CD8-positive, alpha-beta memory T cell (primary cell): Measurements from ENCODE around the gene KCNQ4. TPM values are rescaled to one million over a fixed set of nuclear protein-coding genes. Genes with fewer than 3 reads are reported as not detected.

ENCODE experiments used
- CTCF ChIA-PET: fragments of 350-600 bp; sonication (Branson Sonifier 250); formaldehyde crosslinking; loops from one replicate; lab custom pipeline; 2021; ENCODE audit warnings: antibody characterized with exemption; lab: Charles Lee
- POLR2A ChIA-PET: fragments of 350-600 bp; sonication (Branson Sonifier 250); formaldehyde crosslinking; loops from one replicate; lab custom pipeline; 2021; ENCODE audit warnings: antibody characterized with exemption; lab: Charles Lee
- DNase-seq, 5 donors: peaks; one replicate each; pipeline versions ENCODE4 v3.0.0 to v3.0.0-alpha.2; 2020 to 2022; ENCODE audit warnings: mixed read lengths in 1 of 5
- H3K27ac ChIP-seq: one replicate; pipeline ENCODE4 v1.7.0; 2013; ENCODE audit warnings: low read depth, mild to moderate bottlenecking, low read length, moderate library complexity
- H3K27me3 ChIP-seq: 2 replicates; pipeline ENCODE4 v1.7.0; 2013; ENCODE audit warnings: low read length, mild to moderate bottlenecking; ENCODE audit not compliant: insufficient read depth, poor library complexity, severe bottlenecking
- H3K36me3 ChIP-seq: 2 replicates; pipeline ENCODE4 v1.7.0; 2013; ENCODE audit warnings: mild to moderate bottlenecking, low read length, moderate library complexity; ENCODE audit not compliant: insufficient read depth
- H3K4me1 ChIP-seq: 2 replicates; pipeline ENCODE4 v1.7.0; 2013; ENCODE audit warnings: mild to moderate bottlenecking, low read length, moderate library complexity; ENCODE audit not compliant: insufficient read depth
- H3K4me3 ChIP-seq: 2 replicates; pipeline ENCODE4 v1.7.0; 2013; ENCODE audit warnings: mild to moderate bottlenecking, low read length
- H3K9me3 ChIP-seq: 2 replicates; pipeline ENCODE4 v1.7.0; 2013; ENCODE audit warnings: mild to moderate bottlenecking, low read length
- H3K27ac Mint-ChIP-seq, 8 donors: one replicate each; pipeline ENCODE4 v1.8.0; 2020 to 2021; ENCODE audit warnings: mixed read lengths in 8 of 8, mild to moderate bottlenecking in 6 of 8, inconsistent platforms in 3 of 8, moderate library complexity in 3 of 8
- H3K27me3 Mint-ChIP-seq, 2 donors: one replicate each; pipeline ENCODE4 v1.8.0; 2020 to 2021; ENCODE audit warnings: mixed read lengths in 2 of 2, mild to moderate bottlenecking in 1 of 2, moderate library complexity in 1 of 2
- H3K36me3 Mint-ChIP-seq, 3 donors: one replicate each; pipeline ENCODE4 v1.8.0; 2020 to 2021; ENCODE audit warnings: mixed read lengths in 3 of 3, inconsistent platforms in 1 of 3, mild to moderate bottlenecking in 1 of 3
- H3K4me1 Mint-ChIP-seq, 3 donors: one replicate each; pipeline ENCODE4 v1.8.0; 2020 to 2021; ENCODE audit warnings: mixed read lengths in 3 of 3, inconsistent platforms in 1 of 3, mild to moderate bottlenecking in 1 of 3
- H3K4me3 Mint-ChIP-seq, 7 donors: one replicate each; pipeline ENCODE4 v1.8.0; 2020 to 2021; ENCODE audit warnings: mixed read lengths in 7 of 7, mild to moderate bottlenecking in 6 of 7, moderate library complexity in 4 of 7, inconsistent platforms in 2 of 7
- H3K9me3 Mint-ChIP-seq, 5 donors: one replicate each; pipeline ENCODE4 v1.8.0; 2020 to 2022; ENCODE audit warnings: mixed read lengths in 5 of 5, mild to moderate bottlenecking in 3 of 5, moderate library complexity in 2 of 5, inconsistent platforms in 1 of 5
- polyA plus RNA-seq: library from polyadenylated mRNA; unstranded; fragments of 300-500 nt; fragmentation: Illumina TruSeq; gene quantifications from one replicate; pipeline ENCODE4 v1.2.3, GENCODE V29; 2021
- total RNA-seq, 2 experiments: library from RNA; stranded (reverse); gene quantifications; one replicate each; pipeline ENCODE4 v1.2.3, GENCODE V29; 2021

Gene KCNQ4
- total and polyA plus RNA-seq, 3 experiments from 2014 or later: 0.09 to 0.16 TPM; not detected in 1

DNA sequence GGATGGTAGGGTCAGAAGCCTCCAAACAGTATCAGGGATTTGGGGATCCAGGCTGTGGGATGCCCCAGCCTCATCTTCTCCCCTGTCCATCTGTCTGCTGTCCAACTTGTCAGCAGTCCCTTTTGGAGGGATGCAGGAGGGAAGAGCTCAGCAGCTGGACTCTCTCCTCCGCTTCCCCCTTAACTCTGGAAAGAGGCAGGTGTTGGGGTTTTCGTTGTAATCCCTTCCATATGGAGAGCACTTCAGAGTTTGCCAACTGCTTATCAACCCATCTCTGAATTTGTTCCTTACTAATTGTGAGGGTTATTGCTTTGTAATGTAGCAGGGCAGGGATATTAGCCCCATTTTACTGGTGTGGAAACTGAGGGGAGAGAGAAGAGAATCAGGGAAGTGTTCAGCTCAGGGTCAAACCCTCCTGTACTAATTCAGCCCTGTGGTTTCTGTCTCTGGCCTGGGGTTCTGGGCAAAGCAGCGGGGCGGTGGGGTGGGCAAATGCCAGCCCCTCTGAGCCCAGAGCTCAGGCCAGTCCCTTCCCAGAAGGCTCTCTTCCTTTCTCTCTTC is 75.3 kb downstream of the KCNQ4 start:
- Histone ChIP-seq H3K27ac (no peak overlapping the region), H3K27me3 (no peaks in the 10 kb centered on the region), H3K4me1 (peaks cover 15% of the 10 kb centered on the region), H3K9me3 (no peaks in the 10 kb centered on the region), H3K4me3 (no peak overlapping the region), H3K36me3 (no peaks in the 10 kb centered on the region)
- POLR2A ChIA-PET: no interaction called here
- CTCF ChIA-PET: interaction anchor here (1.5 to 5.3 kb wide), 3 partner anchors 9 to 94 kb away, joined by 3 to 28 read pairs (median 7); no protein-coding TSS in a partner anchor
- Mint-ChIP-seq H3K27me3 (peaks cover 0 to 1% of the 10 kb centered on the region in 2 donors), H3K36me3 (peaks cover 0 to 3% (median 0%) of the 10 kb centered on the region in 3 donors), H3K4me3 (peak overlapping the region in 2 of 7 donors; percentile 29 to 89), H3K9me3 (no peaks in the 10 kb centered on the region), H3K4me1 (peaks cover 7 to 17% (median 10%) of the 10 kb centered on the region in 3 donors), H3K27ac (no peak overlapping the region)
- no peak for DNase-seq

- Histone ChIP-seq H3K27ac (no peak overlapping the region), H3K4me3 (no peak overlapping the region)
- CTCF ChIA-PET: interaction anchor here (2.1 to 5.3 kb wide), 2 partner anchors 11 to 86 kb away, joined by 8 to 28 read pairs; no protein-coding TSS in a partner anchor
Observed at GRCh38 chr1:40860706-40861223, 77.2 kb downstream of the KCNQ4 start.

GRCh38 chr1:40861224-40862003 is 77.8 kb downstream of the KCNQ4 start:
- ChIA-PET POLR2A (interaction anchor here (0.6 to 2.3 kb wide), 11 partner anchors 14 to 380 kb away, joined by 4 to 23 read pairs (median 4); partner anchors contain the start of genes CTPS1 and NFYC), CTCF (interaction anchor here (1.0 to 5.3 kb wide), 5 partner anchors 9 to 142 kb away, joined by 3 to 28 read pairs (median 5); no protein-coding TSS in a partner anchor)
- H3K27ac ChIP-seq: peak overlapping the region; percentile 47
- H3K27me3 Mint-ChIP-seq: peaks cover 0 to 1% of the 10 kb centered on the region in 2 donors
- H3K27ac Mint-ChIP-seq: peak overlapping the region in 2 of 8 donors; percentile 70 to 86
- peak overlapping the region; percentile 82 to 89 (median 85) for H3K4me3 Mint-ChIP-seq
- H3K4me3 ChIP-seq: peak overlapping the region; percentile 71
- no peaks in the 10 kb centered on the region for H3K9me3 ChIP-seq
- H3K9me3 Mint-ChIP-seq: no peaks in the 10 kb centered on the region
- DNase-seq: peak in 4 of 5 donors; percentile 17 to 58 (median 32)
- peaks cover 7 to 17% (median 10%) of the 10 kb centered on the region in 3 donors for H3K4me1 Mint-ChIP-seq
- H3K4me1 ChIP-seq: peaks cover 15% of the 10 kb centered on the region
- H3K36me3 Mint-ChIP-seq: peaks cover 0 to 3% (median 0%) of the 10 kb centered on the region in 3 donors
- H3K36me3 ChIP-seq: no peaks in the 10 kb centered on the region
- no peaks in the 10 kb centered on the region for H3K27me3 ChIP-seq

More at GRCh38 chr1:40860706-40861223, 77.2 kb downstream of the KCNQ4 start:
- Mint-ChIP-seq H3K4me3 (peak overlapping the region; percentile 82 to 89 (median 85)), H3K9me3 (no peaks in the 10 kb centered on the region), H3K4me1 (peaks cover 7 to 17% (median 10%) of the 10 kb centered on the region in 3 donors), H3K36me3 (peaks cover 0 to 3% (median 0%) of the 10 kb centered on the region in 3 donors), H3K27ac (peak overlapping the region in 6 of 8 donors; percentile 47 to 88 (median 76)), H3K27me3 (peaks cover 0 to 1% of the 10 kb centered on the region in 2 donors)
- no peak for DNase-seq
- H3K27me3 ChIP-seq: no peaks in the 10 kb centered on the region
- POLR2A ChIA-PET: interaction anchor here (0.6 kb wide), 1 partner anchor 16 kb away, joined by 4 read pairs; no protein-coding TSS in a partner anchor
- no peaks in the 10 kb centered on the region for H3K9me3 ChIP-seq
- peaks cover 15% of the 10 kb centered on the region for H3K4me1 ChIP-seq
- H3K36me3 ChIP-seq: no peaks in the 10 kb centered on the region

- H3K36me3 Mint-ChIP-seq: peaks cover 0 to 3% (median 0%) of the 10 kb centered on the region in 3 donors
- peaks cover 15% of the 10 kb centered on the region for H3K4me1 ChIP-seq
- H3K27me3 ChIP-seq: no peaks in the 10 kb centered on the region
- POLR2A ChIA-PET: interaction anchor here (0.6 to 2.3 kb wide), 18 partner anchors 14 to 811 kb away, joined by 3 to 23 read pairs (median 4); partner anchors contain the start of genes CTPS1, NFYC and ZNF684
- DNase-seq: peak; percentile 93 to 98 (median 93)
- H3K9me3 ChIP-seq: no peaks in the 10 kb centered on the region
- H3K36me3 ChIP-seq: no peaks in the 10 kb centered on the region
- peak within 1 kb of the TSS; percentile 71 for H3K4me3 ChIP-seq
- H3K27me3 Mint-ChIP-seq: peaks cover 0 to 1% of the 10 kb centered on the region in 2 donors
- peak within 1 kb of the TSS; percentile 90 to 99 (median 98) for H3K4me3 Mint-ChIP-seq
- peak within 1 kb of the TSS; percentile 80 for H3K27ac ChIP-seq
- H3K4me1 Mint-ChIP-seq: peaks cover 7 to 17% (median 10%) of the 10 kb centered on the region in 3 donors
- H3K27ac Mint-ChIP-seq: peak within 1 kb of the TSS; percentile 70 to 98 (median 96)
- H3K9me3 Mint-ChIP-seq: no peaks in the 10 kb centered on the region
- CTCF ChIA-PET: interaction anchor here (0.8 to 5.3 kb wide), 8 partner anchors 9 to 170 kb away, joined by 3 to 28 read pairs (median 4); partner anchors contain the start of genes CTPS1 and NFYC
Observed at GRCh38 chr1:40862008-40862863, 78.6 kb downstream of the KCNQ4 start, which contains the start of gene CITED4. TSS of gene CITED4 (minus strand) at chr1:40862363. CDS start at chr1:40862127, 236 bp downstream.

DNA sequence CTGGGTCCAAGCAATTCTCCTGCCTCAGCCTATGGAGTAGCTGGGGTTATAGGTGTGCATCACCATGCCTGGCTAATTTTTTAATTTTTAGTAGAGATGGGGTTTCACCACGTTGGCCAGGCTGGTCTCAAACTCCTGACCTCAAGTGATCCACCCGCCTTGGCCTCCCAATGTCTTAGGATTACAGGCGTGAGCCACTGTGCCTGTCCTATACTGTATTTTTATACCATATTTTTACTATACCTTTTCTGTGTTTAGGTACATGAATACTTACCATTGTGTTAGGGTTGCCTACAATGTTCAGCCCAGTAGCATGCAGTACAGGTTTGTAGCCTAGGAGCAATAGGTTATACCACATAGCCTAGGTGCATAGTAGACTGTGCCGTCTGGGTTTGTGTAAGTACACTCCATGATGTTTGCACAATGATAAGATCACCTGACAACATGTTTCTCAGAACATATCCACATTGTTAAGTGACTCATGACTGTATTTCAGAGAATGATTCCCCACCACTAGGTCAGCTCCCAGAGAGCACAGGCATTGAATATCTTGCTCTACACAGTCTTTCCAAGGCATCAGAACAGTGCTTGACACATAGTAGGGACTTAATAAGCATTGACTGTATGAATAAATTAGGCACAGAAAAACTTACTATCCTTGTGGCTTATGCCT is 84.6 kb downstream of the KCNQ4 start:
- H3K27me3 Mint-ChIP-seq: no peaks in the 10 kb centered on the region
- no peaks in the 10 kb centered on the region for H3K27me3 ChIP-seq
- no peak overlapping the region for H3K27ac Mint-ChIP-seq
- H3K27ac ChIP-seq: peak overlapping the region; percentile 49
- no peak overlapping the region for H3K4me3 ChIP-seq
- no peak overlapping the region for H3K4me3 Mint-ChIP-seq
- no peaks in the 10 kb centered on the region for H3K36me3 Mint-ChIP-seq
- no peaks in the 10 kb centered on the region for H3K4me1 ChIP-seq
- H3K36me3 ChIP-seq: no peaks in the 10 kb centered on the region
- peaks cover 0 to under 1% (median 0%) of the 10 kb centered on the region in 3 donors for H3K4me1 Mint-ChIP-seq
- POLR2A ChIA-PET: no interaction called here
- no peak for DNase-seq
- H3K9me3 Mint-ChIP-seq: peaks cover 0 to 2% (median 0%) of the 10 kb centered on the region in 5 donors
- CTCF ChIA-PET: no interaction called here
- H3K9me3 ChIP-seq: no peaks in the 10 kb centered on the region

DNA sequence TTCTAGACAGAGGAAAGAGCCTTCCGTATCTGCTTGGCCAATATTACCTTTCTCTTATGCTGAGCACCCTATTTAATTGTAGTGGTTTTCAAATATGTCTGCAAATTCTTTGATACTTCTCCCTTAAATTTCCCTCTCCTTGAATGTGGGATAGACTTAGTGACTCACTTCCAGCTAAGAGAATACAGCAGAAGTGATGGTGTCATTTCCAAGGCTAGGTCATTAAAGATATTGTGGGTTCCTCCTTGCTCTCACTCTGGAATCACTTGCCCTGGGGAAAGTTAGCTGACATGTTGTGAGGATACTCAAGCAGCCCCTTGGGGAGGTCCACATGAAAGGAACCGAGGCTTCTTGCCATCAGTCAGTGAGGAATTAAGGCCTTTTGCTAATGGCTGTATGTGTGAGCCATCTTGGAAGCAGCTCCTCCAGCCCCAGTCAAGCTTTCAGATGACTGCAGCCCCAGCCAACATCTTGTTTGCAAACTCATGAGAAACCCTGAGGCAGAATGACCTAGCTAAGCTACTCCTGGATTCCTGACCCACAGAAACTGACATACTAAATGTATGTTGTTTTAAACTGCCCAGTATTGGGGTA is 86.6 kb downstream of the KCNQ4 start:
- peaks cover 0 to 2% (median 0%) of the 10 kb centered on the region in 5 donors for H3K9me3 Mint-ChIP-seq
- H3K36me3 Mint-ChIP-seq: peaks cover 0 to 2% (median 0%) of the 10 kb centered on the region in 3 donors
- POLR2A ChIA-PET: no interaction called here
- H3K4me1 ChIP-seq: peaks cover 4% of the 10 kb centered on the region
- H3K36me3 ChIP-seq: no peaks in the 10 kb centered on the region
- DNase-seq: no peak
- H3K27me3 Mint-ChIP-seq: no peaks in the 10 kb centered on the region
- peaks cover 9 to 11% (median 10%) of the 10 kb centered on the region in 3 donors for H3K4me1 Mint-ChIP-seq
- no peaks in the 10 kb centered on the region for H3K27me3 ChIP-seq
- no peaks in the 10 kb centered on the region for H3K9me3 ChIP-seq
- no peak overlapping the region for H3K4me3 Mint-ChIP-seq
- H3K4me3 ChIP-seq: no peak overlapping the region
- no peak overlapping the region for H3K27ac ChIP-seq
- CTCF ChIA-PET: interaction anchor here (0.8 kb wide), 1 partner anchor 20 kb away, joined by 3 read pairs; no protein-coding TSS in a partner anchor
- no peak overlapping the region for H3K27ac Mint-ChIP-seq
